HS-5 (cell line): ENCODE results near the gene DAB2.
A peak's percentile ranks its signal among the peaks of the same experiment; 100 is the strongest.
"Not testable (repeated sequence)": the region's sequence is repeated elsewhere in the genome, so short reads cannot be mapped to it uniquely, and the experiment has no call there.

ENCODE experiments used
- DNase-seq: peaks from one replicate; pipeline ENCODE4 v3.0.0-alpha.2; 2012; ENCODE audit warnings: low read depth

Gene DAB2

DNA sequence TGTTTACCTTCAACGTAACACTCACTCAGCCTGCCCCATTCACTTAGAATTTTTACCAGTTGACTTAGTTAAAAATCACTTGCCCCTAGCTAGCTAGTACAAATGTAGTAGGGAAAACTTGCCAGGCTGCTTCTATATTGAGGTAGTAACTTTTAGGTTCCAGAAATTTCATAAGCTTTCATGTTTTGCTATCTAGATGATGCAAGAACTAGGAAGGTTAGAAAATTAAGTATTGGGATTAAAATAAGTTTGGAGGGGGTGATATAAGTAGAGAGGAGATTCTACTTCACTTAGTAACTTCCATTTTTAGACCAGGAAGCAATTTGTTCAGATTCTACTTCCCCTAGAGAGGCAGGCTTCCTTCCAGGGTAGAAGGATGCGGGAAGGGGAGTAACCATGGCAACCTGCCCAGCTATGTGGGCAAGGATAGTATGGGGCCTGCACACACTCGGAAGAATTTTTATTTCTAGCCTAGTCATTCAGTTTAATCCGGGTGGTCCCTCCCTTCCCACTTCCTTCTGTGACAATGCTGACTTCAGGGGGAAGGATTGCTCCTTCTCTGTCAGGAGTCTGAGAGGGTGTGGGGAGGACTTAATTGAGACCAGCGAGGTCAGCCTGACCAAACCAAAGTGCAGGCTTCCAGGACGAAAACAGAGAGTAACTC is 4.2 kb downstream of the DAB2 start:
- DNase-seq = peak; percentile 97

DNA sequence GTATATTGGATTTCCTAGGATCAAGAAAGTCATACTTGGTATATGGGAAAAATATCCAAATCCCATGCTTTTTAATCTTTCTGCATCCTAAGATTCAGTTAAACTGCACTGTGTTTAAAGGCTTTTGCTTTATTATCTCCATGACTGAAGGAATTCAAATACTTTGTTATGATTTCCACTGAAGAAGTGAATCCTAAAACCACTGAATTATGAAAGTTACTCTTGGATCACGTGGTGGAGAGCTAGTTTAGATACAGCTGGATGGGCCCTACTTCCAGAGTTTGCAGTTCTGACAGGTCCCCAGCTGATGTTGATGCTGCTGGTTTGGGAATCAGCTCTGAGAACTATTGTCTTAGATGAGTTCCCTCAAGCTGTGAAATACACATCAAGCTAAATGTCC is 5.0 kb downstream of the DAB2 start:
- DNase-seq = no peak

DNA sequence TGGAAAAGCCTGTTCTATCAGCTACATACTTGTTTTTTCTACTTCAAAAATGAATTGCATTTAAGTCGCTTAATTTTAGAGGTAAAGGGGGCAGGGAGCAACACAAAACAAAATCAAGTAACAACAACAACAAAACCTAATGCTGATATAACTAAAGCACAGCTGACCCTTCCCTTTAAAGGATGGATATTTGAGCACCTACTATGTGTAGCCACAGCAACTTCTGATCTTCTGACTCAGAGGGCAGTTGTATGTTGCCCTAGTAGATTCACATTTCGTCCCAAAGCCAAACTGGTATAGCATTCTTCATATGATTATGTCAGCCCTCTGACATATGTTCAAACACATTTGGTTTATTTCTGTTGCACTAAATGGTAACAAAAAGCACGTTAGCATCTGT is 6.8 kb downstream of the DAB2 start:
- DNase-seq = no peak

DNA sequence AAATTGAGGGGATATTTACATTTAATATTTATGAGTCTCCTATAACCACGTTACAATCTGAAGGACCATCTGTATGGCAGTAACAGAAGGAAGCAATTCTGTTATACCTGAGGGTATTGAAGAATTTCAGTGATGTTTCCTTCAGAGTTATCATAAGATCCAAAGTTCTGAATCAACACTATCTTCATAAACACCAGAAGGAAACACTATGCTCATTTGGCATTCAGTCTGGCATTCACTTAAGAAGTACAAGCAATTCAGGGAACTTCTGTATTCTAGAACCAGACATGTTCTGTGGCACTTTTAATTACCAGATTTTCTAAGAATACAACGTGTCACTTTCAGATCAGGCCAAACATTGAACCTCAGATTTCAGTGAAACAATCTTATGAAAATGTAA is 9.6 kb downstream of the DAB2 start:
- no peak for DNase-seq

DNA sequence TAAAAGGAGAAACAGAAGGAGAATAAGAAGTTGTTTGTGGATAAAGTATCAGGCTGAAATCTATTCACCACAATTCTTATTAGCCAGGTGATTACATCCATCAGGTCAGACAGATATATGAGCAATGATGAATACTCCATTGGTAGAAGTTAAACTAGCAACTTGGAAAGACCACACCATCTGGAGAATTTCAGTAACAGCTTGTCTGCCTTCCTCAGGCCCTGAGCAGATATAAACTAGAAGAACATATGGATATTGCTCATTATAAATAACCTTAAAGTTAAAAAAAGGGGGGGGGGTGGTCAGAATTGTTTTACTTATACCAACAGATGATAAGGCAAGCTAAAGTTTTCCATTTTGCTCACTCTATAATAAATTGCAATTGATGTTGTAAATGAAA is 10.4 kb downstream of the DAB2 start:
- no peak for DNase-seq

DNA sequence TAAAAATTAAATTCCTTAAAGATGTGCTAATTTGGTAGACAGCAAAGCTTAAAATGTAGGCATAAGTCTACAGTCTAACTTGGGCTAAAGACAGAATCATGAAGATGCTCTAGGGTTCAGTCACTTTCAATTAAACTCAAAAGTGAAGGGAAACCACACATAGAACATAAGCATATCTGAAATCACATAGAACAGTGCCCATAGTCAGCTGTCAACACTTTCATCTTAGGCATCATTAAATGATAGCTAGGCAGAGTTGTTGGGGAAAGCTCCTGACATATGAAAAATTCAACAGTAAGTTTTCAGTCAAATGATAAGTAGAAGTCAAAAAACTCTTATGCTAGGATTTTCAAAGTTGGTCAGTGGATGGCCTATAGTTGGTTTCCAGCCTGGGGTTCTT is 11.0 kb downstream of the DAB2 start:
- no peak for DNase-seq

DNA sequence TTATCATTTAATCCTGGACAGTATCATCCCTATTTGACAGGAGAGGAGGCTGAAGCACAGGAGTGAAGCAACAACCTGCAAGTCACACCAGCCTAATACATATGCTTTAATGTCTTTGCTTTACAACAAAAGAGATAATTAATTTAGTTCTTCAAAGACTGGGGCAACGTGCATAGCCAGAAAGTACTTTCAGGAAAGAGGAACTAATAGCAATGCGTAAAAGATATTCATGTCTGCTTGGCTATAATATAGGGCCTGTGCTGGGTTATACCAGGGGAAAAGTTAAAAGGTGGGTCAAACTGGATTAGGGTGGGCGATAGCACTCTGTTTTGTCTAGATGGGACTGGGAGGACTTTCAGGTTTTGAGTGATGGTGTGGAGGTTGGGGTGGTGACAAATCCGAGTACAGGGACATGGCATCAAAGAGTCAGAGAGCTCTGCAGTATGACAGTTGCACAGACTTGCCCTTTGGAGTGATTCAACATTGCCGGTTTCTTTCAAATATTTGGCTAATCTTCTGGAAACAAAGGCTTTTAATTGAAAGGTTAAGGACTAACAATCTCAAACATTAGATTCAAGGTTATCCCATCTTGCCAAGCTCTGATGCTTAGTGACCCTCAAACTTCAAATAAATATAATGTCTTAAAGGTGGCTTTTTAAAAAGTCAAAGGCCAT is 11.9 kb downstream of the DAB2 start:
- DNase-seq = no peak

DNA sequence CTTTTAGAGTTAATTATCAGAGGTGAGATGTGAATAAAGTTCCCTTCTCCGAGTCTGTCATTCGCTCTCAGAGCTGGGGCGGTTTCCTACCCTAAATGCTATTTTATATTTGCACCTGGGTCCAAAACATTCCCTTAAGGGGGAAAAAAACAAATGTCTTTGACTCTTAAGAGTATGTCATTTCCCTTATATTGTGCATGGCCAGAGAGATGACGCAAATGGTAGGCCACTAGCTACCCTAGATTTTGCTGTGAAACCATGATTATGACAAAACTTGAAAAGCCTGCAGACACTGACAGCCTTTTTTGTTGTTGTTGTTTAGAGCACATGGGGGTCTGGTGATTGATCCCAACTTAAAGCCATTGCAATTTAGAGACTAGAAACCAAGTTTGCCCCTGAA is 12.8 kb downstream of the DAB2 start:
- no peak for DNase-seq

DNA sequence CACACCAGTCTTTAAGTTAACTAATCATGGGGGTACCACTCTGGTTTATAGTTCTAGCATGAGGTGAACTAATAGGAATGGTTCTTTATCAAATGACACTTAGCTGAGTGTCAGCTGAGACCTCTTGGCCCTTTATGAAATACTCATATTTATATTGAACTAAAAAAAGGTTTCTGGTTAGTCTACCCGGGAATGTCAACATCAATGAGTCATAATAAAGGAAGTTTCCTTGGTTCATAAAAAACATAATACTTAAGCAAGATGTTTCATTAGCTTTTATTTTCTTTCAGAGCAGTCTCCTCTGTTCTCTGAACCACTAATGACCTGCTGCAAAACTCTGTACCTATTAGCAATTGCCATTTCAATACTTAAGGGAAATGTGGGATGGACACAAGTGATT is 13.7 kb downstream of the DAB2 start:
- peak; percentile 87 for DNase-seq

DNA sequence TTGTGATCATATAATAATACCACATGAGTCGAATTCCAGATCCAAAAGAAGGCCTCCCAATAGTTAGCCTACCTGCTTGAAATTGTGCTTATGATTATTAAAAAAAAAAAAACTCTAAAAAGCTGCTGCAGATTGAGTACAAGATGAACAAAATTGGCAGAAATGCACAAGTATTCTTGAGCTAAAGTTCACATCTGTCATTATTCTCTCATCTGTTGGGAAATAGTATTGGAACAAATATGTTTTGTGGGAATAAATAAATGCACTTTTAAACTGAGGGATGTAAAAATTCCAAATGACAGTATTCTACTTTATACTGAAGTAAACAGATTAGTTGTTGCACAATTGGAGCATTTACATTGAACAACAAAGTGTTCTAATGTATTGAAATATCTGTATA is 15.7 kb downstream of the DAB2 start:
- no peak for DNase-seq

DNA sequence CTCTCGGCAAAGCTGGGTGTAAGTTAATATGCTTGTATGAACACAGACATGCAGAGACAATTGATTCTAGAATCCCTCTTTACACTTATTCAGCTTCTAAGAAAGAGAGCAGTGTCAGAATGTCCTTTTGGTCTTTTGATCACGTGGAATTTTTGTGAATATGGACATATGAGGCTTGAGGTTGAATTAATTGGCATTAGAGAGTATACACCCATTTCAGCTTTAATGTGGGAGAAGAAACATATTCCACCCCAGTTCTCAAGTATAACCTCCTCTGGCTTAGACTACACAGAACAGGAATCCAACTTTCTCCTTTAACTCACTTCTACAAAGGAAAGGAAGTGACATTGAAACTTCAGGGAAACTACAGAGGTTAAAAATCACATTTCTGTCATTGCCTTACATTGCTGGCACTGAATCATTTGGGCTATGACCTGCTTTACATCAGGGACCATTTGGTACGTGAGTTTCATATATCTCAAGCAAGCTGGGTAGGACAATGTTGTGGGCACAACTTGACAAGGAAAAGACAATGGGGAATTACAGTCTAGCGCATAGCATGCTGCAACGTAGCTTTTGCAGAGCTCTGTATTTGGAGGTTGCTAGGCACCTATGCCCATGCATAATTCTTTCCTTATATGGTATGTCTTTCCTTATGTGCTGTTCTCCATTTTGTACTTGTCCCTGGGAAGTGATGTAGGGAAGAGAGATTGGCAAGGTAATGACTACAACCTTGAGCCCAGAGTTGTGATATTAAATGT is 19.5 kb downstream of the DAB2 start:
- no peak for DNase-seq

DNA sequence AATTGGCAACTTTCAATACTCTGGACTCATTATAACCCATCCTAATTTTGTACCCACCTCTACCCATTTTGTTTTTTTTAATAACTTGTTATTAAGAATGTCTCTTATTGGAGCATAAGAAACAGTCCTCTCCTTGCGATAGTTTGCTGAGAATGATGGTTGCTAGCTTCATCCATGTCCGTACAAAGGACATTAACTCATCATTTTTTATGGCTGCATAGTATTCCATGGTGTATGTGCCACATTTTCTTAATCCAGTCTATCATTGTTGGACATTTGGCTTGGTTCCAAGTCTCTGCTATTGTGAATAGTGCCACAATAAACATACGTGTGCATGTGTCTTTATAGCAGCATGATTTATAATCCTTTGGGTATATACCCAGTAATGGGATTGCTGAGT is 21.0 kb downstream of the DAB2 start:
- not testable (repeated sequence) for DNase-seq

DNA sequence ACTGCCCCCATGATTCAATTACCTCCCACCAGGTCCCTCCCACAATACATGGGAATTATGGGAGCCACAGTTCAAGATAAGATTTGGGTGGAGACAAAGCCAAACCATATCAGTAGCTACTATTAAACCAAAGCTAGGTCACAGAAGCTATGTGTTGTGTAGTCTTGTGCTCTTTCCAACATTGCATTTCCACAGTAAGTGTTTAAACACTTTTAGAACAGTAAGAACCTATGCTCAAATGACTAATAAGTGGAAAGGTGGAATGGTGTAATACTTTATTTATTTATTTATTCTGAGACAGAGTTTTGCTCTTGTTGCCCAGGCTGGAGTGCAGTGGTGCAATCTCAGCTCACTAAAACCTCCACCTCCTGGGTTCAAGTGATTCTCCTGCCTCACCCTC is 22.6 kb downstream of the DAB2 start:
- not testable (repeated sequence) for DNase-seq

DNA sequence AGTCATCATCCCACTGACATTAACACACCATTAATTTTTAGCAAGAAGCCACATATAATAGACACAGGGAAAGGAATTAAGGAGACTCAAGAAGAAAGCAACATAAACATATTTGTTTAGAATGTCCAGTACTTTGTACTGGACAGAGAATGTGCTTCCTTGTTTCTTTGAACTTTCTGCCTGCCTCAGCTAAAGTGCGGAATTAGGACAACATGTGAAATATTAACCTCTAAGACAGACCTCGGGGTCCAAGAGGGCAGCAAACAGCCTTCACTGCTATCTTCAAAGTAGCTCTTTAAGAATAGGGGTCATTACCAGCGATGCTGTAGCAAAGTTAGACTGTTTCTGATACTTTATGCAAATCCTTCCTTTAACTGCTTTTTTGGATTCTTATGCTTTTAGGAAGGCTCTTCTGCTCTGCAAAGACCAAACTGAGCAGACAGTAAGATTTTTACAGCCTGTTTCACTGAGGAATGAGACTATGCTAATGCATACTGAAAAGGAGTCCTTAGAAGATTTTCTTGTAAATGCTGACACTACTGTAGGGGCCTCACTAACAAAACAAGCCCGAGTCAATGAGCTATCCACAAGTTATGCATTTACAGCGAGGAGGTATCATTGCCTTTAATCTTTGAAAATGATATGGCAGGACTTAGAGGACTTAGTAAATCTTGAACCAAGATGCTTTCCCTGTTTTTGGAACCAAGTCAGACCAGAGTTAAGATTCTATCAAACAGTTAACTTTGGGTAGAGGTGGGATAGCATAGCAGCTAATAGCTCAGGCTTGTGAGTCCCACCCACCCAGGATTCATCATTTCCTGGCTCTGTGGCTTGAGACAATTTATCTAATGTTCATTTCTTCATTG is 23.8 kb downstream of the DAB2 start:
- peak; percentile 23 for DNase-seq

DNA sequence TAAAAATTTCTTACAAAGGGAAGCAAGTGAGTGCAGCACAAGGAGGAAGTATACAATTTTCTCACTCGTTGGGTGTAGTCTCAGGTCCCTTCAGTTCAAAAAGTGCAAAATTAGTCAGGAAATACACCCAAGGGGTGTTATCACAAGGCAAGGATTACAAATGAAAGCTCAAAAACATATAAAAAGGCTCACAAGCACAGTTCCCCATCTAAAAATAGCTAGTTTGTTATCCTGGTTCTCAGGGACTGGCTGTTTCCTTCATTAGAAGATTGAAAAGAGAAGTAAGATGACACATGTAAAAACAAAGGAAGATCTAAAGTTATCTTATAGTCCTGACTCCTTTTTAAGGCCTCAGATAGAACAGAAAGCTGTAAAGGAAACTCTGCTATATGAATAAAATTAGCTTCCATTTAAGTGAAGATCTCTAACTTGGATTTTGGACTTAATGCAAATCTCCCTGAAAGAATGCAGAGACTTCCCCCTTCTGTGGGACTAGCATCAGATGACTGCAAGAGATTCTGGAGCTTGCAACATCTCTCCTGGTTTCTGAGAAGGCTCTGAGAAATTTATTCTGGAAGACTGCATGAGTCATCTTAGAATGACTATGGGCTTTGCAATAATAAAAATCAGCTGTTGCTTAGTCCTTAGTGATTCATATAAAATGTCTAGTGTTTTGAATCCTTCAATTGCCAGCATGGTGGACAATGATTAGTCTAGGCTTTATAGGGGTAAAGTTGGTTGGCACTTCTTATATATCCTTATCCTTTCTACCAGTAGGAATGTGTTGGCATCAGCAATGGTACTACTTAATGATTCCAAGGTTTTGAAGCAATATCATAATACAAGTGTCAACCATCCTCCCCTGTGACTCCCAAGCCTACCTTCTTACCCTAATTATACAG is 25.4 kb downstream of the DAB2 start:
- peak; percentile 99 for DNase-seq

DNA sequence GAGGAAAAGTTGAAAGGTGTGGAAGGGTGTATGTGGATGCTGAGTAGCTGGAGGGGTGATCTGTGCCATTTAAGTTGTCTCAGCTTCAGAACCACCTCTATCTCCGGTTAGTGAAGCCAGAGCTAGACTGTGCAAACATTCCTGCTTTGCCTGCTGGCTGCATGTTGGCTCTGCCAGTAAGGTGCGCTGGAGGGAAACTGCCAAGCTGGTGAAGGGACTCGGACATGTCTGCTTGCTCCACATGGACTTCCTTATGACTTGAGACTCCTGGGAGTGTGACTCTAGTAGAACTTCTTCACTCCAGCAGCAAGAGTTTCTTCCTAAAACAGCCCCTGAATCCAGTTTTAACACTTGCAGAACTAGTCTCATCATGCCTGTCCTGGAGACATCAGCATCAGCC is 27.9 kb downstream of the DAB2 start:
- DNase-seq = no peak

DNA sequence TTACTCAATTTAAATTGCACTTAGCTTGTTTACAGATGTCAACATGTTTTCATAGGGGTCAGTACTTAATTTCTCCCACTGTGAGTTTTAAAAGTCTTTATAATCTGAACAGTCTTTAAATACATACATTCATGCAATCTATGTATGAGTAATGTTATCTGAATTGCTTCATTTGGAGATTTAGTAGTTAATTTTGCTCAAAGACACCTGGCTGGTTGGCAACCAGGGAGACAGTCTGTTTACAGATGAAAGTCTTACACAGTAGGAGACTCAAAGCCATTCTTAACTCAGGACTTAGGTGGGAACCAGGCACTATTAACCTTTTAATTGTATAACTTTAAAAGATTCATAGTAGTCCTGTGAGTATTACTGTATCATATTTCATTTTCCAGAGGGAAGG is 29.3 kb downstream of the DAB2 start:
- DNase-seq = peak; percentile 49

DNA sequence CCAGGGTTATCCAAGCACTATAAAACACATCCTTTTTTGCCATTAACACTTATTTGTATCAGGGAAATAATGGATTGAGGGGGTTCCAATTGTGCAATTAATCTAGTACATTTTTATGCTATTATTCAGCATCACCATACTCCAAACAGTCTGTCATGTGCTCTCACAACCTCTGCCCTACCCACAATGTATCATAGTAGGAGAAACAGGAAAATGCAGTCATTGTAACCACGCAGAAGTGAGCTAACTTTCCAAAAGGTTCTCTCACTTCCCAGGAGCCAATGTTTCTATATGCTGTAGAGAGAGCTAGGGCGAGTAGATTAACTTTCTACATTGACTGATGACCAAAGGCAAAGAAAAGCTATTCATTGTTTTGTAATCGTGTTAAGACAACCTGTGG is 29.8 kb downstream of the DAB2 start:
- DNase-seq = peak; percentile 88

DNA sequence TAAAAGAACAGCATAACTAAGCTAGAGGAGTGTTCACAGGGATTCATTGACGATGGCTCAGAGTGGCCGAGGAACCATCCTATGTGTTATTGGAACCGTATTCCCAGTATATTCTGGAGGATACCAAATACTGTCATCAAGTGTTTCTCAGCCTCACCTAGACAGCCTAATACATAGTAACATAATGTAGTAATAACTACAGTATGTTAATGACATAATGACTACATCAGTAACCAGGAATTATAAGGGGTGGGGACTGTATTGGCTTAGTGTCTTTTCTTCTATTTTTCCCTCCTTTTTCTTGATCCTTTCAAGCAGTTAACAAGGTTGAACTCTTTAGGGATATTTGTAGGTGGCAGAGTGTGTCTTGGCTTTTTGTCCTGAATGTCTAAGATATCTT is 33.8 kb downstream of the DAB2 start:
- DNase-seq = no peak

DNA sequence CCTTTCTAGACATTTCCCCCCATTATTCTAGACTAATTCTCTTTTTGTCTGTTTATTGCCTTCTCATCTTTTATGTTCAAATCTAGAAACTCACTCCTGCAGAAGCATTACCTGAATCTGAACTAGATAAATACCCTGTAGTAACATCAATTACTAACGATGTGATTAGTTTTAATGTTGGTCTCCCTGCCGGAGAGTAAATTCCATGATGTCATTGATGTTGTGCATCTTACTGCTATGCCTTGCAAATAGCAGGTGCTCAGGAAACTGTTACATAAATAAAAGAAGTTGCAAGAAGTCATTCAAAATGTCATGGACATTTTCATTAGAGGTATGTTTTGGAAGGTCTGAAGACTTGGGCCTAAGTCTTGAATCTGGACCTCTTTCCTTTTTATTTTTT is 37.5 kb downstream of the DAB2 start:
- no peak for DNase-seq

DNA sequence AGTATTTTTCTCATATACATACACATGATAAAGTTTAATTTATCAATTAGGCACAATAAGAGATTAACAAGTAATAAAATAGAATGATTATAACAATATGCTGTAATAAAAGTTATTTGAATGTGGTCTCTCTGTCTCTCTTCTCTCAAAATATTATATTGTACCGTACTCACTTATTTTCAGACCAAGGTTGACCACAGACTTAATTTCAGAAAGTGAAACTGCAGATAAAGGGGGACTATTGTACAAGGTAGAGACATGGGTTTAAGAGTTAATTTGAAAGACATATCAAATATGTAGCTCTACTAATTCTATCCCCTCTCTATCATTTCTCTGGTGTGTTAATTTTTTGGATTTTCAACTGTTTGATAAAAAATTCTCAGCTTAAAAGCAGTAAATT is 40.5 kb downstream of the DAB2 start:
- DNase-seq = no peak
